OCI-LY3 (cell line): ENCODE measurements around the gene CCRL2.
"Not testable (repeated sequence)": the region's sequence is repeated elsewhere in the genome, so short reads cannot be mapped to it uniquely, and the experiment has no call there.

Experiments used
- H2AFZ ChIP-seq: fragments of 200-600, 300-600 bp; shearing (Covaris generic); 2 replicates; pipeline ENCODE4 v1.6.0; 2014; ENCODE audit warnings: antibody characterized with exemption, low read depth, low read length
- H3K27ac ChIP-seq: fragments of 200-600, 300-600 bp; sonication (generic); 2 replicates; pipeline ENCODE4 v1.5.1; 2014; ENCODE audit warnings: mild to moderate bottlenecking, low read length, moderate library complexity, mixed read lengths
- H3K27me3 ChIP-seq: fragments of 200-600, 300-600 bp; sonication (generic); 2 replicates; pipeline ENCODE4 v1.6.1; 2014; ENCODE audit warnings: low read depth, low read length, mixed read lengths
- H3K36me3 ChIP-seq: fragments of 200-600, 300-600 bp; sonication (generic); replicated peaks from 2 replicates; pipeline ENCODE3; 2014; ENCODE audit warnings: low read depth, low read length, mixed read lengths
- H3K4me1 ChIP-seq: fragments of 300-600, 200-600 bp; sonication (generic); 2 replicates; pipeline ENCODE4 v1.6.1; 2014; ENCODE audit warnings: low read length, mixed read lengths
- H3K4me2 ChIP-seq: fragments of 200-600, 300-600 bp; sonication (generic); 2 replicates; pipeline ENCODE4 v1.6.1; 2014; ENCODE audit warnings: low read length, mixed read lengths
- H3K4me3 ChIP-seq: fragments of 300-600, 200-600 bp; sonication (generic); 2 replicates; pipeline ENCODE4 v1.5.1; 2014; ENCODE audit warnings: antibody characterized with exemption, mild to moderate bottlenecking, low read length, moderate library complexity
- H3K79me2 ChIP-seq: fragments of 300-600, 200-600 bp; shearing (Covaris generic); 2 replicates; pipeline ENCODE4 v1.6.1; 2014; ENCODE audit warnings: mild to moderate bottlenecking, low read length, mixed read lengths
- H3K9ac ChIP-seq: fragments of 300-600, 200-600 bp; shearing (Covaris generic); 2 replicates; pipeline ENCODE4 v1.6.0; 2014; ENCODE audit warnings: mild to moderate bottlenecking, low read length, moderate library complexity
- H3K9me3 ChIP-seq: fragments of 200-600, 300-600 bp; shearing (Covaris generic); 2 replicates; pipeline ENCODE4 v1.6.1; 2014; ENCODE audit warnings: low read length, mixed read lengths; ENCODE audit not compliant: insufficient read depth
- H4K20me1 ChIP-seq: fragments of 200-600, 300-600 bp; sonication (generic); 2 replicates; pipeline ENCODE4 v1.6.1; 2016; ENCODE audit warnings: low read length, mixed read lengths; ENCODE audit not compliant: insufficient read depth
- EZH2phosphoT487 ChIP-seq: fragments of 200-600 bp; shearing (Covaris generic); IDR thresholded peaks from 2 replicates; pipeline ENCODE4 v1.6.1; 2018; ENCODE audit warnings: antibody characterized with exemption, mixed run types, low read depth
- TF ChIP-seq, protein P1 (sequence below): fragments of 200-600, 300-600 bp; sonication (generic); IDR thresholded peaks from 2 replicates; pipeline ENCODE4 v1.5.1; 2014; ENCODE audit warnings: antibody characterized with exemption, low read length, low read depth

CCRL2 gene

DNA sequence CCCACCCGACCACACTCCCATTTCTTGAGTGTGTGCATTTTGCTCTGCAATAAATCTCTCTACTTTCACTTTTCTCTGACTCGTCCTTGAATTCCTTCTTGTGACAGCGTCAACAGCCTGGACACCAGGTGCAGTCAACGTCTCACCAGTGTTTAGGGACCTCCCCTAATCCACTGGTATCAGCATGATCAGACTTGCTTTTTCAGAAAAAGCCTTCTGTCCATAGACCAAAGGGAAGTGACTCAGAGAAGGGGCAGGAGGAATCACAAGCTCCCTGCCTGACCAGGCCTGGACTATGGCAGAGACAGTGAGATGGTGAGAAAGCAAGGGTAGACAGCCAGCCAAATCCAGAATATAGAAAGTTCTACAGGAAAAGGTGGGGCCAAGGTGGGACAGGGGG is 20.9 kb upstream of the CCRL2 start:
- H3K4me1 ChIP-seq = peaks cover 18% of the 10 kb centered on the region
- no peaks in the 10 kb centered on the region for H3K79me2 ChIP-seq
- no peak overlapping the region for H3K4me3 ChIP-seq
- H4K20me1 ChIP-seq = no peaks in the 10 kb centered on the region
- no peak overlapping the region for H3K27ac ChIP-seq
- TF ChIP-seq, protein P1, sequence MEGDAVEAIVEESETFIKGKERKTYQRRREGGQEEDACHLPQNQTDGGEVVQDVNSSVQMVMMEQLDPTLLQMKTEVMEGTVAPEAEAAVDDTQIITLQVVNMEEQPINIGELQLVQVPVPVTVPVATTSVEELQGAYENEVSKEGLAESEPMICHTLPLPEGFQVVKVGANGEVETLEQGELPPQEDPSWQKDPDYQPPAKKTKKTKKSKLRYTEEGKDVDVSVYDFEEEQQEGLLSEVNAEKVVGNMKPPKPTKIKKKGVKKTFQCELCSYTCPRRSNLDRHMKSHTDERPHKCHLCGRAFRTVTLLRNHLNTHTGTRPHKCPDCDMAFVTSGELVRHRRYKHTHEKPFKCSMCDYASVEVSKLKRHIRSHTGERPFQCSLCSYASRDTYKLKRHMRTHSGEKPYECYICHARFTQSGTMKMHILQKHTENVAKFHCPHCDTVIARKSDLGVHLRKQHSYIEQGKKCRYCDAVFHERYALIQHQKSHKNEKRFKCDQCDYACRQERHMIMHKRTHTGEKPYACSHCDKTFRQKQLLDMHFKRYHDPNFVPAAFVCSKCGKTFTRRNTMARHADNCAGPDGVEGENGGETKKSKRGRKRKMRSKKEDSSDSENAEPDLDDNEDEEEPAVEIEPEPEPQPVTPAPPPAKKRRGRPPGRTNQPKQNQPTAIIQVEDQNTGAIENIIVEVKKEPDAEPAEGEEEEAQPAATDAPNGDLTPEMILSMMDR = no peak
- TF ChIP-seq EZH2phosphoT487 = no peak
- no peaks in the 10 kb centered on the region for H3K36me3 ChIP-seq
- H3K4me2 ChIP-seq = no peak overlapping the region
- H3K9ac ChIP-seq = no peak overlapping the region
- no peaks in the 10 kb centered on the region for H3K9me3 ChIP-seq
- H3K27me3 ChIP-seq = peaks cover 9% of the 10 kb centered on the region; the same call in 1 of the 2 replicates
- H2AFZ ChIP-seq = no peak overlapping the region

GRCh38 chr3:46388847-46389246 is 18.2 kb upstream of the CCRL2 start:
- not testable (repeated sequence) for H2AFZ ChIP-seq, H3K4me2 ChIP-seq, H3K9me3 ChIP-seq, H3K79me2 ChIP-seq, H3K36me3 ChIP-seq, H3K9ac ChIP-seq, H3K27ac ChIP-seq, H3K4me3 ChIP-seq, H3K4me1 ChIP-seq, H4K20me1 ChIP-seq, H3K27me3 ChIP-seq

DNA sequence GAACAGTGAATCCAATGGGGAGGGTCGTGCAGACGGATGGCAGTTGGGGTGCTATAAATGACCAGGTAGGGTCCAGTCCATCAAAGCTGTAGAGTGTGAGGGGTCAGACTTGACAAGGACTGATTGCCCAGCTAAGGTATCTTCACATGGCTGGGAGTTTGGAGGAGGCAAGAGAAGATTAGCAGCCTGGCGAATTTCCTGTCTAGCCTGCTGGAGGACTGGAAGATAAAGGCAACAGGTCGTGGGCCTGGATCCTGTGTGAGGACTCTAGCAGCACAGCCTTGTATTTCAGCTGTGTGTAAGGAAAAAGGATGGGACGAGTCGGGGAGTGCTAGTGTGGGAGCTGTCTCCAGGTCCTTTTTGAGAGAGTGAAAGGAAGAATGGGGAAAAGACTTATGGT is 17.8 kb upstream of the CCRL2 start:
- Histone ChIP-seq H3K27me3 (peaks cover 11% of the 10 kb centered on the region; the same call in 1 of the 2 replicates), H3K27ac (no peak overlapping the region), H3K4me1 (peaks cover 2% of the 10 kb centered on the region)

GRCh38 chr3:46391526-46391925 is 15.5 kb upstream of the CCRL2 start:
- H3K4me3 ChIP-seq, H4K20me1 ChIP-seq, H2AFZ ChIP-seq, H3K36me3 ChIP-seq, H3K79me2 ChIP-seq, H3K27ac ChIP-seq, H3K9me3 ChIP-seq, H3K4me2 ChIP-seq, H3K4me1 ChIP-seq, H3K9ac ChIP-seq: not testable (repeated sequence)
- H3K27me3 ChIP-seq = peaks cover 18% of the 10 kb centered on the region; the same call in 1 of the 2 replicates

More for the DNA sequence above, 17.8 kb upstream of the CCRL2 start:
- H3K79me2 ChIP-seq = no peaks in the 10 kb centered on the region
- H3K36me3 ChIP-seq = no peaks in the 10 kb centered on the region
- no peak overlapping the region for H3K4me2 ChIP-seq
- H3K9me3 ChIP-seq = no peaks in the 10 kb centered on the region
- no peaks in the 10 kb centered on the region for H4K20me1 ChIP-seq
- H2AFZ ChIP-seq = no peak overlapping the region
- no peak for TF ChIP-seq EZH2phosphoT487
- TF ChIP-seq, protein P1 = no peak
- H3K9ac ChIP-seq = no peak overlapping the region
- no peak overlapping the region for H3K4me3 ChIP-seq

- no peaks in the 10 kb centered on the region for H4K20me1 ChIP-seq
- H3K27me3 ChIP-seq = peaks cover 16% of the 10 kb centered on the region; the same call in 1 of the 2 replicates
- H3K4me2 ChIP-seq = no peak overlapping the region
- peaks cover 7% of the 10 kb centered on the region for H3K4me1 ChIP-seq
- no peaks in the 10 kb centered on the region for H3K36me3 ChIP-seq
- no peak overlapping the region for H2AFZ ChIP-seq
- no peak overlapping the region for H3K4me3 ChIP-seq
- H3K79me2 ChIP-seq = no peaks in the 10 kb centered on the region
- H3K9me3 ChIP-seq = no peaks in the 10 kb centered on the region
- TF ChIP-seq, protein P1 = no peak
- no peak for TF ChIP-seq EZH2phosphoT487
- H3K9ac ChIP-seq = no peak overlapping the region
- no peak overlapping the region for H3K27ac ChIP-seq
Measured at GRCh38 chr3:46393011-46393410, 14.0 kb upstream of the CCRL2 start.
